IPS-NIHi11 (cell line): ENCODE measurements around the gene P2RY6.
"Not testable (repeated sequence)": the region's sequence is repeated elsewhere in the genome, so short reads cannot be mapped to it uniquely, and the experiment has no call there.

Experiments used
- DNase-seq: peaks from one replicate; pipeline ENCODE4 v3.0.0; 2012; ENCODE audit warnings: mixed read lengths, low spot score

Gene P2RY6

DNA sequence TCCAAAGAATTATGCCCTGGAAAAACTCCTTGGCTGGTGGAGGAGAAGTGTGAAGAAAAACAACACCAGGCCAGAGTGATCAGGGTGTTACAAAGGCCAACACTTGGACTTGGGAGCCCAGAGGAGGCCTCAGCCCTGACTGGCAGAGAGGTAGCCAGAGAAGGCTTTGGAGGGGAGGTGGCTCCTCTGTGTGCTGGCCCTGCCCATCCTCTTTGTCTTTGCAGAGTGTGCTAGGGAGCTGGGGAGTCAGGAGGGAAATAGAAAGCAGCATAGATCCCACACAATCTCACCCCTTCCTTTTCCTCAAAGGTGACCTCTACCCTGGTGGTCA, 12.0 kb upstream of the P2RY6 start:
- DNase-seq: no peak

DNA sequence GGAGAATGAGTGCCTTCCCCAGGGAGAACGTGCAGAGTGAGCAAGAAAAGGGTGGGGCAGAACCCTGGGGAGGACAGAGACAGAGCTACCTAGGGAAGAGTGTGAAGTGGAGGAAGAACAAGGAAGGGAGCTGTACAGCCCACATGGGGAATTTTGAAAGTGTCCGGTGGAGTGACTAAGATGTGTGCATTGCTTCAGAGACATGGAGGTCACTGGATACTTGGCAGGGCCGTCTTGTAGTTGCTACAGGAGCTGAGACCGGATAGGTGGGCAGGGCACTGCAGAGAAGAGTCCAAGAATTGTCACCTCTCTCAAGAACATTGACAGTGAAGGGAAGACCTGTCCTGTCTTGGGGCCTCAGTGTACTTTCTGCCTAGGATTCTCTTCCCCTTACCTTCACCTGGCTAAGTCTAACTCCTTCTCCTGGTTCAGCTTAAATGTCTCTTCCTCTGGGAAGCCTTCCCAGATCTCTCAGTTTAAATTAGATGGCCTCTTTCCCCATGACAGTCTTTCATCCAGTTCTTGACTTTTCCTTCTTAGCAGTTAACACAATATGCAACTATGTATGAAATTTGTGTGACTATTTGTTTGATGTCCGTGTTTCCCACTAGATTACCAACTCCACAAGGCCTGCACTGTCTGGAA, 9.2 kb upstream of the P2RY6 start:
- DNase-seq: no peak

GRCh38 chr11:73263640-73264039, 8.5 kb upstream of the P2RY6 start:
- no peak for DNase-seq

GRCh38 chr11:73265278-73265810, 6.8 kb upstream of the P2RY6 start:
- no peak for DNase-seq

DNA sequence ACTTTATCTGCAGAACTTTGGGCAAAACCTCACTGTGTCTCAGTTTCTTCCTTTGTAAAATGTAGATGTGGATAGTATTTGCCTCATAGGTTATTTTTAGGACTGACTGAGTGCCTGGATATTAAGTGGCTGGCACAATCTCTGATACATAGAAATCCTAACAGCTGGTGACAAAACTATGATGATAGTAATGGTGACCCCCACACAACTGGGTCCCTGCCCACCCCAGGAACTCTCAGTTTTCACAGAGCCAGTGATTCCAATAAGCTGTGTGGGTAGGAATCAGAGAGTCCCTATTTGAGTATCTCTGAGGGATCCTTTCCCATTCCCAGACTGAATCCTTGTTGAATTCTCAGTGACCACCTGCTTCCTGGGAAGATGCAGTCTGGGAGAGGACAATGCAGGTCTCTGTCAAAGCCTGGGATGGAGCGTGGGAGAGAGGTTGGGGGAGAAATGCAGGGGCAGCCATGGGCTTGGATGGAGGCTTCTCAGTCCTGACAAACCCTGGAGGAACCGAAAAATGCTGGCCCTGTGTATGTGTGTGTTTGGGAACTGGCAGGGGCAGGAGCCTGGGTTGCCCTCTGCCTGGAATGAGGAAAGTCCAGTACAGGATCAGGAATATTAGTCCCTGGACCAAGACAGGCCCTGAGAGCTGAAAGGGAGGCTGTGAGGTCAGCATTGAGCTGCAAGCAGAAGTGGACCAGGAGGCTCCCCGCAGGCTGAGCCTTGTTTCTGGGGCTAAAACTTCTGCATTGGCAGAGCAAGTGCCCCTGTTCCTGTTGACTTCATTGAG, 6.1 kb upstream of the P2RY6 start:
- DNase-seq: no peak

- DNase-seq: no peak
Measured at GRCh38 chr11:73266646-73267020, 5.5 kb upstream of the P2RY6 start.

- DNase-seq: no peak
Measured at GRCh38 chr11:73267122-73267846, 4.9 kb upstream of the P2RY6 start.

- DNase-seq: no peak
Measured at GRCh38 chr11:73267906-73268540, 4.1 kb upstream of the P2RY6 start.

GRCh38 chr11:73268671-73269271, 3.4 kb upstream of the P2RY6 start:
- no peak for DNase-seq

- DNase-seq: peak; percentile 49
Measured at GRCh38 chr11:73269459-73270015, 2.6 kb upstream of the P2RY6 start.

- DNase-seq: no peak
Measured at GRCh38 chr11:73270016-73270854, 1.9 kb upstream of the P2RY6 start.

GRCh38 chr11:73270855-73271477, 1.2 kb upstream of the P2RY6 start:
- DNase-seq: no peak

GRCh38 chr11:73271478-73271865, 666 bp upstream of the P2RY6 start:
- DNase-seq: not testable (repeated sequence)

DNA sequence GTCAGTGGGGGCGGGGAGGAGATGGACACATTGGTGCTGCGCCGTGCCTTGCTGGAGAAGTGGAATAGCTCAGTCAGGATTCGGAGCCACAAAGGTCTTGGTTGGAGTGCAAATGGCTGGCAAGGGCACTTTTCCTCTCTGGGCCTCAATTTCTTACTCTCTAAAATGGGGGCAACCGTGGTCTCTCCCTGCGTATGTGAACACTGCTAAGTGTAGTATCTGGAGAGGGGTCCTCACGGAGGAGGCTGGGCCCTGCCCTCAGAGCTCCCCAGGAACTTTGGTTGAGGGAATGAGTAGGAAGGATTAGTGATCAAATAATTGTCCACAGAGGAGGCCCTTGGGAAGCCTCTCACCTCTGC, 521 bp downstream of the P2RY6 start:
- no peak for DNase-seq

- DNase-seq: no peak
Measured at GRCh38 chr11:73273222-73273895, 1.2 kb downstream of the P2RY6 start.

DNA sequence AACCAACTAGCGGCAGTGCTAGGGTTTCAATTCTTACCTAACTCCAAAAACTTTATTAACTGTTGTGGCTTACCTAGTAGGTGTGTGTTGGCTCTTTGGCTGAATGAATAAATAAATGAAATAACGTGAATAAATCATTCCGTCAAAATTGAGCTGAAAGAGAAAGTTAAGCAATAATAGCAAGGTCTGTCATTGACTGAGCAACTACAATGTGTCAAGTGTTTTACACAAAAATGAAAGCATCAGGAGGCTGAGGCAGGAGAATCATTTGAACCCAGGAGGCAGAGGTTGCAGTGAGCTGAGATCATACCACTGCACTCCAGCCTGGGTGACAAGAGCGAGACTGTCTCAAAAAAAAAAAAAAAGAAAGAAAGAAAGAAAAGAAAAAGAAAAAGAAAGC, 2.1 kb downstream of the P2RY6 start:
- not testable (repeated sequence) for DNase-seq

- no peak for DNase-seq
Measured at GRCh38 chr11:73274722-73275380, 2.7 kb downstream of the P2RY6 start.

DNA sequence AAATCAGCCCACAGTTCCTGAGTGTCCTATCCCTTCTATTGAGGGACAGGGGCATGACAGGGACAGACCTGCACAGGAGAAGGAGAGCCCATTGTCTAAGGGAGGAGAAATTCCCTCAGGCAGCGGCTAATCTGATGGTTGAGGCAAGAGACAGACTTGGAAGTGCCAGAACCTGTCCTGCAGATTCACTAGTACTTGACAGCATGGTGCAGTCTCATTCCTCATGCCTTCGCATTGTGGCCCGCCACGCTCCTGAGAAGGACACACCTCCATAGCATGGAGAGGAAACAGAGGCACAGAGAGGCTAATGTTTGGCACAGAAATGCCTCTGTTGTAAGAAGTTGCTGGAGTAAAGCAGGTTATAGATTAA, 3.2 kb downstream of the P2RY6 start:
- DNase-seq: no peak

GRCh38 chr11:73277467-73277866, 5.3 kb downstream of the P2RY6 start:
- DNase-seq: no peak
